ENCODE results near the gene COL6A2. TPM values are rescaled to one million over a fixed set of nuclear protein-coding genes. Genes with fewer than 3 reads are reported as not detected.

Gene COL6A2
- total RNA-seq, 1 experiment from 2014 or later = 111 TPM

DNA sequence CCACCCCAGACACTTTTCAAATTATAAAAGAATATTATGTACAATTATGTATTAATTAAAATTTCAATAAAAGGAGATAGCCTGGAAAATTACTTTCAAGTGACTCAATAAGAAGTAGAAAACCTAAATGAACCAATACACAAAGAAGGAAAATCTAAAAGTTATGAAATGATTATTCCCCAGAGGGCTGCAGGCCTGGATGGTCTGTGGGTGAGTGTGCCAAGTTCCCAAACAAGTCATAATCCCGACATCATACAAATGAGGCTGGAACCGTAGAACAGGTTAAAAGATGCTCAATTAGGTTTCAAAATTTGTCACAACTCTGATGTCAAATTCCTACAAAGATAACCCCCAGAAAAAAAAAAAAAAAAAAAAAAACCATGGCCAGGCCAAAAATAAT lies 73.7 kb downstream of the COL6A2 start:
- no peaks in the 10 kb centered on the region; the same call in 1 of the 2 replicates for H3K27me3 Mint-ChIP-seq (ENCODE audit: low read depth)
- peaks cover 25% of the 10 kb centered on the region for H3K9me3 Mint-ChIP-seq
- no peak overlapping the region for H3K4me3 Mint-ChIP-seq
- TF ChIP-seq ATF3 (CRISPR knock-in tag; conservative IDR thresholded peaks at IDR 0.05) (no peak), FOXP4 (CRISPR knock-in tag; IDR thresholded peaks at IDR 0.05) (no peak), PRDM15 (CRISPR knock-in tag; IDR thresholded peaks at IDR 0.05) (no peak), CREM (CRISPR knock-in tag; IDR thresholded peaks at IDR 0.05) (no peak)
- TF ChIP-seq, protein P1, sequence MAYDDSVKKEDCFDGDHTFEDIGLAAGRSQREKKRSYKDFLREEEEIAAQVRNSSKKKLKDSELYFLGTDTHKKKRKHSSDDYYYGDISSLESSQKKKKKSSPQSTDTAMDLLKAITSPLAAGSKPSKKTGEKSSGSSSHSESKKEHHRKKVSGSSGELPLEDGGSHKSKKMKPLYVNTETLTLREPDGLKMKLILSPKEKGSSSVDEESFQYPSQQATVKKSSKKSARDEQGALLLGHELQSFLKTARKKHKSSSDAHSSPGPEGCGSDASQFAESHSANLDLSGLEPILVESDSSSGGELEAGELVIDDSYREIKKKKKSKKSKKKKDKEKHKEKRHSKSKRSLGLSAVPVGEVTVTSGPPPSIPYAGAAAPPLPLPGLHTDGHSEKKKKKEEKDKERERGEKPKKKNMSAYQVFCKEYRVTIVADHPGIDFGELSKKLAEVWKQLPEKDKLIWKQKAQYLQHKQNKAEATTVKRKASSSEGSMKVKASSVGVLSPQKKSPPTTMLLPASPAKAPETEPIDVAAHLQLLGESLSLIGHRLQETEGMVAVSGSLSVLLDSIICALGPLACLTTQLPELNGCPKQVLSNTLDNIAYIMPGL (CRISPR knock-in tag; IDR thresholded peaks at IDR 0.05) = no peak
- no peaks in the 10 kb centered on the region for H3K4me1 Mint-ChIP-seq
- CTCF ChIA-PET = no interaction called here
- no peak for ATAC-seq
- no peak overlapping the region for H3K27ac Mint-ChIP-seq
- no peak for DNase-seq (ENCODE audit: low spot score)
- POLR2A ChIA-PET = no interaction called here
- peaks cover 24% of the 10 kb centered on the region for H3K36me3 Mint-ChIP-seq

GRCh38 chr21:46171996-46172862 lies 74.3 kb downstream of the COL6A2 start:
- DNase-seq (ENCODE audit: low spot score) = no peak
- Mint-ChIP-seq H3K4me3 (no peak overlapping the region), H3K27me3 (ENCODE audit: low read depth) (no peaks in the 10 kb centered on the region; the same call in 1 of the 2 replicates), H3K9me3 (peaks cover 31% of the 10 kb centered on the region), H3K4me1 (no peaks in the 10 kb centered on the region), H3K36me3 (peaks cover 27% of the 10 kb centered on the region), H3K27ac (no peak overlapping the region)
- ATAC-seq = no peak
- ChIA-PET POLR2A (no interaction called here), CTCF (interaction anchor here (1.3 to 2.0 kb wide), 3 partner anchors 10 to 29 kb away, joined by 5 to 7 read pairs (median 6); no protein-coding TSS in a partner anchor)
- no peak for TF ChIP-seq NFE2L1 (CRISPR knock-in tag; IDR thresholded peaks at IDR 0.05)

GRCh38 chr21:46172863-46173528 lies 75.1 kb downstream of the COL6A2 start:
- ATAC-seq (no peak), DNase-seq (ENCODE audit: low spot score) (no peak)
- Mint-ChIP-seq H3K27me3 (ENCODE audit: low read depth) (no peaks in the 10 kb centered on the region; the same call in 1 of the 2 replicates), H3K27ac (no peak overlapping the region), H3K4me1 (no peaks in the 10 kb centered on the region), H3K9me3 (peaks cover 39% of the 10 kb centered on the region), H3K4me3 (no peak overlapping the region), H3K36me3 (peaks cover 31% of the 10 kb centered on the region)
- ChIA-PET POLR2A (no interaction called here), CTCF (interaction anchor here (1.3 to 2.0 kb wide), 3 partner anchors 9 to 29 kb away, joined by 5 to 7 read pairs (median 6); no protein-coding TSS in a partner anchor)
- TF ChIP-seq CDX4 (CRISPR knock-in tag; IDR thresholded peaks at IDR 0.05; ENCODE audit: borderline replicate concordance) = no peak
- no peak for TF ChIP-seq OVOL2 (CRISPR knock-in tag; IDR thresholded peaks at IDR 0.05; ENCODE audit: borderline replicate concordance)
- TF ChIP-seq TP53 (CRISPR knock-in tag; IDR thresholded peaks at IDR 0.05) = no peak
- no peak for TF ChIP-seq ZNF423 (CRISPR knock-in tag; IDR thresholded peaks at IDR 0.05)
- TF ChIP-seq CREM (CRISPR knock-in tag; IDR thresholded peaks at IDR 0.05) = no peak
- TF ChIP-seq ZNF532 (CRISPR knock-in tag; IDR thresholded peaks at IDR 0.05; ENCODE audit: borderline replicate concordance) = no peak
- no peak for TF ChIP-seq FOXK1 (CRISPR knock-in tag; IDR thresholded peaks at IDR 0.05)
- no peak for TF ChIP-seq ZMAT4 (CRISPR knock-in tag; IDR thresholded peaks at IDR 0.05)
- no peak for TF ChIP-seq GRHL2 (CRISPR knock-in tag; IDR thresholded peaks at IDR 0.05; ENCODE audit: insufficient replicate concordance, severe bottlenecking)
- no peak for TF ChIP-seq TEAD4 (CRISPR knock-in tag; IDR thresholded peaks at IDR 0.05)
